Activated T-cell treated with anti-CD3 and anti-CD28 coated beads, Interleukin-2, amount 50 U/mL, for 4 hours (primary cell): ENCODE measurements around the gene MICB. TPM values are rescaled to one million over a fixed set of nuclear protein-coding genes. Genes with fewer than 3 reads are reported as not detected.
"Not testable (repeated sequence)": the region's sequence is repeated elsewhere in the genome, so short reads cannot be mapped to it uniquely, and the experiment has no call there.

Experiments
- ATAC-seq, 2 donors: fragments of 200-7000 bp; cut with Tn5 transposase; one replicate each; pipeline ENCODE4 v1.10.0; 2021
- DNase-seq: peaks from one replicate; pipeline ENCODE4 v3.0.0-alpha.2; 2020
- H3K27me3 Mint-ChIP-seq: one replicate; pipeline ENCODE4 v1.8.0; 2021; ENCODE audit warnings: low read depth, mixed read lengths
- H3K36me3 Mint-ChIP-seq: one replicate; pipeline ENCODE4 v1.8.0; 2022; ENCODE audit warnings: mixed read lengths; ENCODE audit not compliant: insufficient read depth
- H3K4me1 Mint-ChIP-seq: one replicate; pipeline ENCODE4 v1.8.0; 2021; ENCODE audit warnings: low read depth, mixed read lengths
- H3K4me3 Mint-ChIP-seq: one replicate; pipeline ENCODE4 v1.8.0; 2021; ENCODE audit warnings: mild to moderate bottlenecking, moderate library complexity, mixed read lengths
- H3K9me3 Mint-ChIP-seq: one replicate; pipeline ENCODE4 v1.8.0; 2021; ENCODE audit warnings: mixed read lengths
- total RNA-seq, 3 donors: library from RNA; stranded (reverse); gene quantifications; one replicate each; pipeline ENCODE4 v1.2.1, GENCODE V29; 2021

MICB gene
- 10 to 100 TPM; 11.3 to 14.9 (median 12.5) TPM for total RNA-seq

DNA sequence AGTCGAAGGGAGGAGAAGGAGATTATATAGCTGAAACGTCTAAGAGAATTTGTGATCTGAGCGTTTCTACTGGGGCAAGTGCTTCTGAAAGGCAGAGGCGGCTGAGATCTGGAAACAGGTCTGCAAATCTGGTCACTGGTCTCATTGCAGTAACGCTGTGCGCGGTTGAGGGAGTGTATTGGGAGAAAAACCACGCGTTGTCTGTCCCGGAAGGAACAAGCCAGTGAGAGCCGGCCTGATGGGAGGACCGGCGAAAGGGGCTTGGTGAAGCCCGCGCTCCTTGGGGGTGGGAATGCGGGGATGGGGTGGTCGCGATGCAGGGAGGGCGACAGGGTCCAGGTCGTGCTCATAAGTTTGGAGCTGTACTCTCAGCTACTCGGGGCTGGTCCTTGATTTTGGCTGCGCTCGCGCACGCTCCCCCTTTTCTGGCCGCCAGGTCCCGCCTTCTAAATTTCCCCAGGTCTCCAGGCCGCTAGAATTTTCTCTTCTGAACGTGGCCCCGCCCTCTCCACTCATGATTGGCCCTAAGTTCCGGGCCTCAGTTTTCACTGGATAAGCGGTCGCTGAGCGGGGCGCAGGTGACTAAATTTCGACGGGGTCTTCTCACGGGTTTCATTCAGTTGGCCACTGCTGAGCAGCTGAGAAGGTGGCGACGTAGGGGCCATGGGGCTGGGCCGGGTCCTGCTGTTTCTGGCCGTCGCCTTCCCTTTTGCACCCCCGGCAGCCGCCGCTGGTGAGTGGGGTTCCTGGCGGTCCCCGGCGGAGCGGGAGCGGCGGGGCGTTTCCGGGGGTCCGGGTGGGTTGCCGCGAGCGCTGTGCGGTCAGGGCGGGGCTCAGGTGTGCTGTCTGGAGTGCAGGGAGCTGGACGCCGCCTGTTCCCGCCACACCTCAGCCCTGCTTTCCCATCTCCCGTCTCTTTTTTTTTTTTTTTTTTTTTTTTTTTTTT, at the start of gene MICB:
Gene MICB, plus strand, starts transcription at position 615 of the 946 bp plus-strand sequence. Its CDS starts 49 bp downstream, at position 664.
- H3K4me3 Mint-ChIP-seq, result peak within 1 kb of the TSS; percentile 88
- DNase-seq (peak; percentile 80), ATAC-seq (peak; percentile 82 to 85)
- peaks cover 71% of the 10 kb centered on the region for H3K4me1 Mint-ChIP-seq
- H3K9me3 Mint-ChIP-seq, result no peaks in the 10 kb centered on the region
- H3K36me3 Mint-ChIP-seq, result no peaks in the 10 kb centered on the region
- H3K27me3 Mint-ChIP-seq, result no peaks in the 10 kb centered on the region

DNA sequence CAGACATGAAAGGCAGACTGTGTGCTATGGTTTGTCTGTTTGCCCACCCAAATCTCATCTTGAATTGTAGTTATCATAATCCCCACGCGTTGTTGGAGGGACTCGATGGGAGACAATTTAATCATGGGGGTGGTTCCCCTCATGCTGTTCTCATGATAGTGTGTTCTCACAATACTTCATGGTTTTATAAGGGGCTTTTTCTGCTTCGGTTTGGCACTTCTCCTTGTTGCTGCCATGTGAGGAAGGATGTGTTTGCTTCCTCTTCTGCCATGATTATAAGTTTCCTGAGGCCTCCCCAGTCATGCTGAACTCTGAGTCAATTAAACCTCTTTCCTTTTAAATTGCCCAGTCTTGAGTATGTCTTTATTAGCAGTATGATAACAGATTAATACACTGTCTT, 47.2 kb upstream of the MICB start:
- no peaks in the 10 kb centered on the region for H3K36me3 Mint-ChIP-seq

DNA sequence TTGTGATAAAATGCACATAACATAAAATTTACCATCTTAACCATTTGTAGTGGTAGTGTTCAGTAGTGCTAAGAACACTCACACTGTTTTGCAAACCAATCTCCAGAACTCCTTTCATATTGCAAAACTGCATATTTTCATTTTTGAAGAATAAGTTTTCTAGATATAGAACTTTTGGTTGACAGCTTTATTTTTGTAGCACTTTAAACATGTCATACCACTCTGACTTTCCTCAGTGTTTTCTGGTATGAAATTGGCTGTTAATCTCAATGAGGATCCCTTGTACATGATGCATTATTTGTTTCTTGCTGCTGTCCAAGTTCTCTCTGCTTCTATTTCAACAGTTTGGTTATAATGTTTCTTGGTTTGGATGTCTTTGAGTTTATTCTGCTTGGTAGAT, 45.1 kb upstream of the MICB start:
- no peaks in the 10 kb centered on the region for H3K36me3 Mint-ChIP-seq
- H3K4me1 Mint-ChIP-seq, result no peaks in the 10 kb centered on the region
- ATAC-seq (no peak), DNase-seq (no peak)
- peaks cover 9% of the 10 kb centered on the region for H3K27me3 Mint-ChIP-seq
- no peak overlapping the region for H3K4me3 Mint-ChIP-seq
- peaks cover 17% of the 10 kb centered on the region for H3K9me3 Mint-ChIP-seq

More for the DNA sequence above, 47.2 kb upstream of the MICB start:
- H3K4me1 Mint-ChIP-seq, result no peaks in the 10 kb centered on the region
- DNase-seq (no peak), ATAC-seq (no peak)
- H3K9me3 Mint-ChIP-seq, result peaks cover 13% of the 10 kb centered on the region
- H3K4me3 Mint-ChIP-seq, result no peak overlapping the region
- H3K27me3 Mint-ChIP-seq, result peaks cover 15% of the 10 kb centered on the region

DNA sequence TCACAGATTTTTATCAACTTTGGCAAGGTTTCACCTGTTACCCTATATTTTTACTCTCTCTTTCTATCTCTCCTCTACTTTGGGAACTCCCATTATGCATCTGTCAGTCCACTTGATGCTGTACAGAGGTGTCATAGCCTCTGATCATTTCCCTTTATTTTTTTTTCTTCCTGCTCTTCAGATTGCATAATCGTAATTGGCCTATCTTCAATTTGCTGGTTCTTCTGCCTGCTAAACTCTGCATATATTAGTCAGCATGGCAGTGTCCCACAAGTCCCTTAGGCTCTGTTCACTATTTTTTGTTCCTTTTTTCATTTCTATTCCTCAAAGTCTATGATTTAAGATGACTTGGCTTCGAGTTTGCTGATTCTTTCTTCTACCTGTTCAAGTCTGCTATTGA, 44.7 kb upstream of the MICB start:
- H3K4me1 Mint-ChIP-seq, result no peaks in the 10 kb centered on the region
- H3K4me3 Mint-ChIP-seq, result no peak overlapping the region
- no peaks in the 10 kb centered on the region for H3K36me3 Mint-ChIP-seq
- no peak for ATAC-seq
- H3K9me3 Mint-ChIP-seq, result peaks cover 17% of the 10 kb centered on the region
- peaks cover 7% of the 10 kb centered on the region for H3K27me3 Mint-ChIP-seq
- no peak for DNase-seq

DNA sequence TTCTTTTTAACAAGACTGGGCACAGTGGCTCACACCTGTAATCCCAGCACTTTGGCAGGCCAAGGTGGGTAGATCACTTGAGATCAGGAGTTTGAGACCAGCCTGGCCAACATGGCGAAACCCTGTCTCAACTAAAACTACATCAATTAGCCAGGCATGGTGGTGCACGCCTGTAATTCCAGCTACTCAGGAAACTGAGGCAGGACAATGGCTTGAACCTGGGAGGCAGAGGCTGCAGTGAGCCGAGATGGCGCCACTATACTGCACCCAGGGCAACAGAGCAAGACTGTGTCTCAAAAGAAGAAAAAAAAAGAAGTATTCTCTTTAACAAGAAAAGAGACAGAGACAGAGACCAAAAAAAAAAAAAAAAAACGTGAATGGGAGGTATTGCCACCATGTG, 38.1 kb upstream of the MICB start:
- H3K36me3 Mint-ChIP-seq, H3K4me3 Mint-ChIP-seq, ATAC-seq, H3K27me3 Mint-ChIP-seq, H3K9me3 Mint-ChIP-seq, DNase-seq: not testable (repeated sequence)
- peaks cover 25% of the 10 kb centered on the region for H3K4me1 Mint-ChIP-seq

DNA sequence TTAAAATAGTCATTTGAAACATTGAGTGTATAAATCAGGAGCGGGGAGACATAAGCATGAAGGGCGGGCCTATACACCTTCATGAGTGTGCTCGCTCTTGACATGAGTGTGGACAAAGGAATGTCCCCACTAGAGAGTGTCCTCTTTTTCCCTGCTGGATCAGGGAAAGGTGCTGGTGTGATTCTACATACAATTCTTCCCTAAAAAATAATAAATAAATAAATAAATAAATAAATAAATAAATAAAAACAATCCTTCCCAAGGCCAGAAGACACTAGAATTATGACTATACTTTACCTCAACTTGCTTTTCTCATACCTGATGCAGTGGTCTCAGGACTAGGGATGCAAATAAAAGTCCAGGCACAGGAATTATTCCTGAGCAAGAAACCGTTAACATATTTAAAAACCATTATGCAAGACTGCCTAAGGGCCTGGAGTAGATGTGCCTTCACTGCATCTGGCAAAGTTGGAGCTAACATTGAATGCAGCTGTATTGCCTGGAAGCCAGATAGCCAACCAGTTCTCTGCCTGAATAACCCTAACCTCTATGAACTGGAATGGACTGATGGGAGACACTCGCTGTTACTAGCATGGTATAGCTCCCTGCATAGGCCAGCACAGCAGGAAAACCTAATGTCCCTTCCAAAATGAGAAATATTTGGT, 37.5 kb upstream of the MICB start:
- H3K4me1 Mint-ChIP-seq, result peaks cover 32% of the 10 kb centered on the region
- H3K27me3 Mint-ChIP-seq, result no peaks in the 10 kb centered on the region
- DNase-seq, result no peak
- peaks cover 14% of the 10 kb centered on the region for H3K36me3 Mint-ChIP-seq
- H3K9me3 Mint-ChIP-seq, result peaks cover 5% of the 10 kb centered on the region
- ATAC-seq, result no peak
- no peak overlapping the region for H3K4me3 Mint-ChIP-seq

DNA sequence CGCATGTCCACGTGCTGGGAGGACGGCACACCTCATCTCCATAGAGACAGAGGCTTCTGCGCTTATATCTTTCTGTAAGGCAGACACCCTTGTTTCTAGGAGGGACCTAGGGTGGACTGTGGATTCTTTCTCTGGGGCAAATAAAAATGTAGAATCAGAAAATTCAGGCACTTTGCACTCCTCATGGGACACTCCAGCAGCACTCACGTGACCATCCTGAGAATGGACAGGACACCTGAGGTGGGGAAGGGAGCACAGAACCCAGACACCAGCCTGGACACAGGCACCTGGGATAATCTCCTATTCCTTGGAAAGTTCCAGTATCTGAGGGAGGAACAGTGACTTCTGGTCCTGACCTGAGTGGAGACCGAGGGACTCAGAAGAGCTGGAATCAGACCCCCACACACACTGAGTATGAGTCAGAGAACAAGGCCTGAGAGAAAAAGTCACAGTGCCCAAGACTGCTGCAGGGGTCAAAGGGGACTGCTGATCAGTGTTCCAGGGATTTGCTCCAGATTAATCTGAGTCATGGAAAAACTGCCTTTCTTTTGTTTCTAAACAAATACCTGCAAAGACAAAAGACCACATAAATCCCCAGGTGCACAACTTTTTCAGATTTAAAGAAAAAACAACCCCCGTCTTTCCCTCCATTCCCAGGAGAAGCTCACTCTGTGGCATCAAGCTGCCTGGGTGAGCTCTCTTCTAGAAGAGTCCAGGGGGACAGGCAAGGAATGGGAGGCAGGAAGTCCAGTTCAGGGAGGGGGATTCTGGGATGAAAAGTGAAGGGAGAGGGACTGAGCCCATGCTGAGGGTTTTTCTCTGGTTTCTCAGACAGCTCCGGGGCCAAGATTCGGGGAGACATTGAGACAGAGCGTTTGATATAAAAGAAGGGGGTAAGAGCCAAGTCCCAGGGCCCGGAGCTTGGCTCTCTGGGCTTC, 35.6 kb upstream of the MICB start:
- Mint-ChIP-seq H3K4me3 (peak overlapping the region; percentile 100), H3K27me3 (no peaks in the 10 kb centered on the region), H3K4me1 (peaks cover 50% of the 10 kb centered on the region), H3K36me3 (peaks cover 20% of the 10 kb centered on the region), H3K9me3 (no peaks in the 10 kb centered on the region)
- DNase-seq, result no peak
- ATAC-seq, result no peak

DNA sequence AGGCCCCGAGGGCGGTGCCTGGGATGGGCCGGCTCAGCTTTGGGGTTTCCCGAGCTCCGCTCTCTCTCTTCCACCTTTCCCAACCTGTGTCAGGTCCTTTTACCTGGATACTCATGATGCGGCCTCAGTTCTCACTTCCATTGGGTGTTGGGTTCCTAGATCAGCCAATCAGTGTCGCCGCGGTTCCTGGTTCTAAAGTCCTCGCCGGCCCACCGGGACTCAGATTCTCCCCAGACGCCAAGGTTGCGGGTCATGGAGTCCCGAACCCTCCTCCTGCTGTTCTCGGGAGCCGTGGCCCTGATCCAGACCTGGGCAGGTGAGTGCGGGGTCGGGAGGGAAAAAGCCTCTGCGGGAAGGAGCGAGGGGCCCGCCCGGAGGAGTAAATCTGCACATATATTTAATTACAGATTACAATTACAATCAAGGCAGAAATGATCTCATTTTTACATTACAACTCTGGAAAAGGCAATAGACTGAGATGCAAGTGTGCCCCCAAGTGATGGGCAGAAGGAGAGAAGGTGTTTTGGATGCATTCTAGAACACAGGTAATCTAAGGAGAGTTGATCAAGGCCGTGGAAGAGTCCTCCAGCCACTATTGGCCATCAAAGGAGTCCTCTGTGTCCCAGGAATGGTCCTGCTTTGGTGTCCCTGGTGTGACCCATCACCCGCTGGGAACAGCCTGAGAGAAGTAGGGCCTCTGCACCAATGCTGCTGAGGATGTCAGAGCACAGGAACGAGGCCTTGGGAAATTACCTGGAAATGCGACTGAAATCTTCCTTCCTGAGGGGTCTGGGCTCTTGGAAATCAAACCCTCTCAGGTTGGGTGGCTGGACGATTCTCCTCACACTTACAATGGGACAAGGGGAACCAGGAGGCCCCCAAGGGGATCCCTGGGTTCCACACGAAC, 34.7 kb upstream of the MICB start:
- peak; percentile 91 to 93 for ATAC-seq
- Mint-ChIP-seq H3K27me3 (no peaks in the 10 kb centered on the region), H3K9me3 (no peaks in the 10 kb centered on the region), H3K36me3 (peaks cover 24% of the 10 kb centered on the region), H3K4me3 (peak overlapping the region; percentile 100), H3K4me1 (peaks cover 59% of the 10 kb centered on the region)
- DNase-seq, result peak; percentile 85

DNA sequence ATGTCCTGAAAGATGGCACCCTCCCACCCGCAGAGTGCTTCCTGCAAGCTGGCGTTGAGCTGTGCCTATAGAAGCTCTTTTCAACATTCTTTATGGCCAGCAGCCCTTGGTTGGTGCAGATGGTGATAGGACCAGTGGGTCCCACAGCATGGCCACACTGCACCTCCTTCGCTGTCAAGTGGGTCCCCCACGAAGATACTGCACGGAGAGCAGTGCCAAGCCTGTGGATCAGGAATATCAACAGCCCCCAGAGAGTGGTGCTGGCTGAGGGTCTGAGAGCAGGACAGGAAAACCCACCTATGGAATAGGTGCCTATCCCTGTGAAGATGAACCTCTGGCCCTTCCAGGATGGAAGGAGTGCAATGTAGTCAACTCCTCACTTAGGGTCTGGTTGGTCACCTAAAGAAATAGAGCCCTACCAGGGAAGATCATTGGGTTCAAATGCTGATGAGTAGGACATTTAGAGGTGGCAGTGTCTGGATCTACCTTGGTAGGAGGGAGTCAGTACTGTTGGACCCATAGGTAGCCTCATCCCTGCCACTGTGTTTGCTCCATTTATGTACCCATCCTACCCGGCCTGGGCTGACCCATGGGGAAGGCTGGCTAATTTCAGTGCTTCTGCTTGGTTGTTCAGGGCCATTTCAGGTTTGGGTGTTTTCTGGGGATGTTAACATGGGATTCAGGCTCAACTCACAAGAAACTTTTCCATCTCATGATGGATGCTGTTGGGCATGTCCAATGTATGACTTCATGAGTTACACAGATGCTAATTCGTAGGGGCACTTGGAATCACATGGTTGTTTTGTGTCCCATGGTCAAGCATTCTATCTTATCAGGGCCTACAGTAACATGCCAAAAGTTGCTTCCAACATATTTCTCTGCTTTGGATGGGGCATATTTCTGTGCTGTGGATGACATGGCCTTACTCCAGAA, 33.4 kb upstream of the MICB start:
- peaks cover 24% of the 10 kb centered on the region for H3K36me3 Mint-ChIP-seq

DNA sequence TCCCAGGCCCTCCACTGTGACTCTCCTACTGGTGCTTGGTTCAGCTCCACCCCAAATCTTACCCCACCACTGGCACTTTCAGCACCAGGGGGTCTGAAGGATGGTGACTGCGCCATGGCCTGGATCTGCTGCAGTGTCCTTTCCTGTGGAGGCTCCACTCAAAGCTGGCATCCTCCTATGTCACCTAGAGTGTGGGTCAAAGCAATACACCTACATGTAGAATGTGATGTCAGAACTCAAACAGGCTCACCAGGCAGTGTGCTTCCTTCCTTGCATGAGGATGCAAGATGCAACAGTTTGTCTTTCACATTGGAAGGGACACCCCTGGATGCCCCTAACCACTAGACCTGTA, 32.8 kb upstream of the MICB start:
- peaks cover 78% of the 10 kb centered on the region for H3K4me1 Mint-ChIP-seq
- H3K9me3 Mint-ChIP-seq, result no peaks in the 10 kb centered on the region
- H3K27me3 Mint-ChIP-seq, result no peaks in the 10 kb centered on the region
- DNase-seq, result no peak
- ATAC-seq, result no peak
- H3K36me3 Mint-ChIP-seq, result peaks cover 26% of the 10 kb centered on the region
- peak overlapping the region; percentile 100 for H3K4me3 Mint-ChIP-seq

More for the DNA sequence above, 33.4 kb upstream of the MICB start:
- Mint-ChIP-seq H3K27me3 (no peaks in the 10 kb centered on the region), H3K9me3 (no peaks in the 10 kb centered on the region), H3K4me3 (peak overlapping the region; percentile 100), H3K4me1 (peaks cover 71% of the 10 kb centered on the region)
- DNase-seq, result no peak
- no peak for ATAC-seq

DNA sequence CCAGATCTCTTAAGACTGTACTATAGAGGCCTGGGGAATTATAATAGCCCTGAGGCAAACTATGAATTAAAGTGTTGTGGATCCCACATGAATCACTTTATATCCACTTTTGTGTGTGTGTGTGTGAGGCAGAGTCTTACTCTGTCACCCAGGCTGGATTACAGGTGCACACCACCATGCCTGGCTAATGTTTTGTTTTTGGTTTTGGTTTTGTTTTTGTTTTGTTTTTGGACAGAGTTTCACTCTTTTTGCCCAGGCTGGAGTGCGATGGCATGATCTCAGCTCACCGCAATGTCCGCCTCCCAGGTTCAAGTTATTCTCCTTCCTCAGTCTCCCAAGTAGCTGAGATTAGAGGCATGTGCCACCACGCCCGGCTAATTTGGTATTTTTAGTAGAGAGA, 32.2 kb upstream of the MICB start:
- DNase-seq (no peak), ATAC-seq (no peak)
- Mint-ChIP-seq H3K36me3 (peaks cover 29% of the 10 kb centered on the region), H3K9me3 (no peaks in the 10 kb centered on the region), H3K27me3 (no peaks in the 10 kb centered on the region), H3K4me1 (peaks cover 82% of the 10 kb centered on the region), H3K4me3 (peak overlapping the region; percentile 100)

DNA sequence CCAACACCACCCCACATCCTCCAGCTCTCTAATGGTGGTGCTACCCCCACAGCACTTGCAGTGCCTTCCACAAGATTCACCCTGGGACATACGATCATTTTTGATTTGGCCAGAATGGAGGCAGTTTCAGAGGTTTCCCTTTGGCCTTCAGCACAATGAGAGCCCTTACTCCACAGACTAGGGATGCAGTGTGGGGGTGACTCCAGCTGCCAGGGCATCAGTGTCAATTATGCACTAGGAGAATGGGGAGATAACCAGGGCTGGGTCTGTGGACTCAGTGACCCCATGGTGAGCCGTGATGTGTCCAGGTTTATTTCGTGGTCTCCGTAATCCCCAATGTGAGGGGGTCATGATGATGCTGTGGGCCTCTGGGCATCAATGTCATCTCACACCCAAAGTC, 31.5 kb upstream of the MICB start:
- no peak for ATAC-seq
- DNase-seq, result no peak
- H3K4me3 Mint-ChIP-seq, result peak overlapping the region; percentile 100

More for the DNA sequence above, 31.5 kb upstream of the MICB start:
- Mint-ChIP-seq H3K36me3 (peaks cover 31% of the 10 kb centered on the region), H3K9me3 (no peaks in the 10 kb centered on the region), H3K27me3 (no peaks in the 10 kb centered on the region), H3K4me1 (peaks cover 88% of the 10 kb centered on the region)
